ENCODE data around the gene LIPK.
"Not testable (repeated sequence)": the region's sequence is repeated elsewhere in the genome, so short reads cannot be mapped to it uniquely, and the experiment has no call there.

The LIPK gene

GRCh38 chr10:88721392-88721791, 15.3 kb downstream of the LIPK start:
- no peak for DNase-seq

GRCh38 chr10:88725798-88726197, 19.7 kb downstream of the LIPK start:
- peak; percentile 84 for DNase-seq

- peak; percentile 56 for DNase-seq
These were observed 22.2 kb downstream of the LIPK start for GRCh38 chr10:88728107-88728763.

- DNase-seq: no peak
These were observed 24.8 kb downstream of the LIPK start for GRCh38 chr10:88730864-88731263.

GRCh38 chr10:88731296-88731695, 25.2 kb downstream of the LIPK start:
- DNase-seq: peak; percentile 67

GRCh38 chr10:88733215-88733614, 27.2 kb downstream of the LIPK start:
- no peak for DNase-seq

GRCh38 chr10:88735661-88736060, 29.6 kb downstream of the LIPK start:
- DNase-seq: no peak

- not testable (repeated sequence) for DNase-seq
These were observed 35.9 kb downstream of the LIPK start for GRCh38 chr10:88741921-88742320.

- no peak for DNase-seq
These were observed 36.4 kb downstream of the LIPK start for GRCh38 chr10:88742448-88742847.

GRCh38 chr10:88744002-88744401, 38.0 kb downstream of the LIPK start:
- DNase-seq: no peak

GRCh38 chr10:88745633-88746032, 39.6 kb downstream of the LIPK start:
- no peak for DNase-seq

GRCh38 chr10:88754287-88754686, 48.2 kb downstream of the LIPK start:
- no peak for DNase-seq

GRCh38 chr10:88755753-88756152, 49.7 kb downstream of the LIPK start:
- DNase-seq: peak; percentile 65

- DNase-seq: no peak
These were observed 50.6 kb downstream of the LIPK start for GRCh38 chr10:88756660-88757059.

GRCh38 chr10:88759366-88760101, 53.5 kb downstream of the LIPK start, which contains the start of gene LIPN:
TSS of gene LIPN (plus strand) at chr10:88760020. CDS start at chr10:88761406, 1,386 bp downstream.
- peak; percentile 95 for DNase-seq

GRCh38 chr10:88762906-88763305, 56.9 kb downstream of the LIPK start:
- no peak for DNase-seq

- DNase-seq: no peak
These were observed 57.4 kb downstream of the LIPK start for GRCh38 chr10:88763441-88763840.

GRCh38 chr10:88764110-88764509, 58.1 kb downstream of the LIPK start:
- no peak for DNase-seq

- DNase-seq: peak; percentile 39
These were observed 59.8 kb downstream of the LIPK start for GRCh38 chr10:88765816-88766215.

- no peak for DNase-seq
These were observed 63.3 kb downstream of the LIPK start for GRCh38 chr10:88769384-88769783.

GRCh38 chr10:88781206-88781605, 75.2 kb downstream of the LIPK start:
- no peak for DNase-seq

- no peak for DNase-seq
These were observed 76.2 kb downstream of the LIPK start for GRCh38 chr10:88782222-88782621.

GRCh38 chr10:88783724-88784123, 77.7 kb downstream of the LIPK start:
- no peak for DNase-seq

- DNase-seq: no peak
These were observed 80.2 kb downstream of the LIPK start for GRCh38 chr10:88786032-88786770.

Data from suppressor macrophage treated with lipopolysaccharide for 4 hours (primary cell).